Epidermal melanocyte (primary cell): Measurements from ENCODE around the gene FGD5.

Experiments used
- DNase-seq: peaks from one replicate; pipeline ENCODE4 v3.0.0; 2011; ENCODE audit warnings: low spot score; ENCODE audit not compliant: insufficient read length

The FGD5 gene

DNA sequence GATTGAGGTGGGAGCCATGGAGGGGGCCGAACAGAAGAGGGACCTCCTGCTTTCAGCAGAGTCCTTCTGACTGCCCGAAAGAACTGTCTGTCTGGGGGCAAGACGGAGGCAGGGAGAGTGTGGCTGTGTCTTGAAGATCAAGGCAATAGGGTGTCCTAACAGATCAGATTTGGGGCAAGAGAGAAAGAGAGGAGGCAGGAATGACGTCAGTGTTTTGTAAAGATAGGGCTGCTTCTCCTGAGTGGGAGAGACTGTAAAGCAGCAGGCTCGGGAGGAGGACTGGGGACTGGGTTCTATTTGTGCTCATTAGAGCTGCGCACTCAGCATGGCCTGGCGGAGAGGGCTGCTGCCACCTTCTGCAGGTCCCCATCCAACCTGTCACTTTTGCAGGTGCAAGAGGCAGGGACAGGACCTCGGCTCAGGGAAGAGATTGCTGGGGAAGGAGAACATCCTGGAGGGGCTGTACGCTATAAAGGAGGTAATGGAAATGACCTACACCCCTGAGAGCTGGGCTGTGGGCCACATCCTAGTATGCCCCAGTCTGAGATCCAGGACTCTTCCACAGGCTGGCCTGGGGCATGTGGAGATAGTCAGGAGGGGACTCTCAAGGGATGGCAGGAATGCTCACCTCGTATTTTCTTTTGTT, 29.0 kb upstream of the FGD5 start:
- DNase-seq: no peak

DNA sequence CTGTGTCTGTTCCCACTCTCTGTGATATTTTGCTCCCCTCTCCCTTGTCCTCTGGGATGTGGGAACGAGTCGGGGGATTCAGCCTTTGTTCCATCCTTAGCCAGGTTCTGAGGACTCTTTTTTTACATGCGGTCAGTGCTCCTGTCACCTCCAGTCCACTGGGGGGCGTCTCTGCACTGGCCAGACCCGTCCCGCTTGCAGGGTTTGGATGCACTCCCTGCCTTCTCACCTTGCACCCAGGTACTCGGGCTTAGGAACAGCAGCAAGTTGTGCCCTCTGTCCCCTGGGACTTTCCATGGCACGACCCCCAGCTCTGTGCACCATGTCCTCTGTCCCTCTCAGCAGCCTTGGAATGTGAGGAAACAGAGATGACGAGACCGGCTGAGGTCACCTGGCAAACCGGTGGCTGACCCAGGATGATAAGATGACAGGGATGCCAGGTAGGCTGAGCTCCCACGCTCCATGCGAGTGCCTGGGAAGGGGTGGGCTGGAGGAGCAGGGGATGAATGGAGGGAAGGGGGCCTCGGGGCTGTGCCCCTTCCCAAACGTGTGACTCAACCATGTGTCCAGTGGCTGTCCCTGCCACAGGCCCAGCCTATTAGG, 27.3 kb upstream of the FGD5 start:
- DNase-seq: no peak

DNA sequence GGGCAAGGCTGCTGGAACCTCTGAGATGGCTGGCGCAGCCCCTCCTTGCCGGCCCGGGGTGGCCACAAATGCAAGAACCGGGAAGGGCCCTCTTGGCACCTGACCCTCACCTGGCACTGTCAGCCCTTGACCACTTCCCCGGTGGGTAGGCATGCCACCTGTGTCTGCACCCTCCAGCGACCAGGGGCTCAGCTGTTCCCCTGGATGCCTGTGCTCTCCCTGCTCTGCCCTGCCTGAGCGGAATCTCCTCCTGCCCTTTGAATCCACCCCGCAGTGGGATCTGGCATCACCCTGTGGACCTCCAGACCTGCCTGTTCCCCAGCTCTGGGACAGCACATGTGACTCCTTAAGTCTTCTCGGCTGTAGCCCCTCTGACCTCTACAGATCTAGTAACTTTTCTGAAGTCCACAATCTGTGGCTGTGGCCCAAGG, 26.1 kb upstream of the FGD5 start:
- no peak for DNase-seq

DNA sequence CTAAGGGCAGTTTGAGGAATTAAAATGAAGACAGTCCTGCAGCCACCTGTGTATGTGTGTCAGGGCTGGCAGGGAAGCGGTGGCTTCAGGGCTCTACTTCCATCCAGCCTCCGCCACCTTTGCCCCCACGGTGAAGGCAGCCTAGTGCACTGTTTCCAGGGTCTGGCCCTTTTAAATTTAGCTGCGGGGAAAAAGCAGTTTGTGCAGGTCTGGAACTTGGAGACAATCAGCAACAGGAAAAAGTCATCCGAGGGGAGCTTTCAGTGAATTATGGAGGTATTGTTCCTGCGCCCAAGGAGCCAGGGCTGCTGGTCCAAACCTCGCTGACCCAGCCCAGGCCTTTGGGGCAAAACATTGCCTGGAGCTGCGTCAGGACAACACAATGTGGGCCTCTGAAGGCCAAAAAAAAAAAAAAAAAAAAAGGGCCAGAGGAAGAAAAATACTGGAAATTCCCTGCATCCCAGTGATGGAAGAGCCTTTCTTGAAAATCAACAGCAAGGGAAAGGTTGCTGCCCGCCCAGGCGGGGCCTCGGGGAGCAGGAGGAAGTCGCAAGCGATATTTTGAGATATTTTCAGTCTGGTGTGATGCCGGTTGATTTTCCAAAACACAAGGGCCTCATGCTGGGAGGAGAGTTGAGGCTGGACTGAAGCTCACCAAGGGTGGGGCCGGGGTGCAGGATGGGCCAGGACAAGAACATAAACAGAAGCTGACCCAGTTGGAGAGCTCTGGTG, 25.5 kb upstream of the FGD5 start:
- no peak for DNase-seq

DNA sequence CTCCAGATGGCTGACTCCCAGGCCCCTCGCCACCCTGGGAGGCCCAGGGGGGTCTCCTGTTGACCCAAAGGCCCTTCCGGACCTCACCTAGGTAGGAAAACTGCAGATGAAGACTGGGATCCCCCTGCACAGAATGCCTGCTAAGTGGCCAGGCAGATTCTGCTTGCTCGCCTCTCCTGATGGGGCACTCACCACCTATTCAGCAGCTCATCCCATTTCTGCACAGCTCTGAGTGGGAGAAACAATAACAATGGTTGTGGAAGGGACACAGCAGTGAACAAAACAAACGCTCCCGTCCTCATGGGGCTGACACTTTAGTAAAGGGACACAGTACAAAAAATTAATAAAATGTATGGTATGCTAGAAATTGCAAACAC, 24.9 kb upstream of the FGD5 start:
- DNase-seq: no peak

DNA sequence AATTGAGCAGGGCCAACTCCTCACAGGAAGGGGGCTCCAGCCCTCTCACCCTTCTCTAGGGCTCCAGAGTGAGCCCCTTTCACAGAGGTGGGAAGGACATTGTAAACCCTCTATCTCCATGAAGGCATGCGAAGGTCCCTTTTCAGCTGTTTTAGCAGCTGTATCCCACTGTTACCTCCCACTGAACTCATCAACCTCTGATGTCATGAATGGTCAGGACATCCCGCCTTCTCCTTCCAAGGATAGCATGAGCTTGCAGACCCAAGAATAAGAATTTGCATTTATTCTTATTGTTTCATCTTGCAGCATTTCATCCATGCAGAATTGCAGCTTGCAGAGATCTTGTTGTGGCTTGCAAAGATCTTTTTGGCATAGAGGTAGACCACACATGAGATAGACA, 24.3 kb upstream of the FGD5 start:
- no peak for DNase-seq

DNA sequence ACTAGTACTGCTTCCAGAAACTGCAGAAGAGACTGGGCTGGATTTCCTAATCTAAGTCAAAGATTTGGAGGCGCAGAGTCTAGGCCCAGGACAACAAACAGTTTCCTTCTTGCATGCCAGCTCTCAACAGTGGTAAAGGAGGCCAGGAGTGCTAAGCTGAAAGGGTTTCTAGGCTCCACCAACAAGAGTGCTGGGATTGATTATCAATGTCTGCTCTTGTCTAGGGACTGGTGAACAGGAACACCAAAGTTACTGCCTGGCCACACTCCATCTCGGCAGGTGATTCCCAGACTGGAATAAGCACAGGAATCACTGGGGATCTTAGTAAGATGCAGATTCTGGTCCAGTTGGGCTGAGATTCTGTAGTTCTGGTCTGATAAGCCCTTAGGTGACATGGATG, 22.8 kb upstream of the FGD5 start:
- DNase-seq: no peak

DNA sequence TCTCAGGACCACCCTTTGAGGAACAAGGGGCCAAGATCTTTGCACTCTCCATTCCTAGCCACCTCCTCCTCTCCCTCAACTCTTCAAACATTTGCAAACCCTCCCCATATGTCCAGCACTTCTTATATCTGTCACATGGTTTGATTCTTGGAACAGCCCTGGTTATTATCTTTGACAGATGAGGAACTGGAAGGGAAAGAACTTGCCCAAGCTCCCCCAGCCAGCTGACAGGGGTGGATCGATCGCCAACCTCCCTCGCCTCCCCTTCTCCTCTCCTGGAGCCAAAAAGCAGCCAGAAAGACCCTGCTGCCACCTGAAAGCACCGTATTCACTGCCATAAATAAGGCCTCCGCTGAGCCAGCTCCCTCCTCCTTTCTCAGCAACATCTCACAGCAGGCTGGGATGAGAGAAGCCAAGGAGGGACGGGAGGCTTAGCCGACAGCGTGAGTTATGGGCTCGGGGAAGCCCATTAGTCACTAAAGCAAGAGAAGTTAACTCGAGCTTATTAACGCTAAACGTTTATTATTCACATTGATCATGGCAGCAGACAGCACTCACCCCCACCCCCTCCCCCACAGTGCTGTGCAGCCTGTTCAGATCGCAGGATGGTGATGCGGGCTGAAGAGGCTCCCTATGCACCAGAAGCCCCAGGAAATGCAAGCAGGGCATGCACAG, 22.2 kb upstream of the FGD5 start:
- no peak for DNase-seq

DNA sequence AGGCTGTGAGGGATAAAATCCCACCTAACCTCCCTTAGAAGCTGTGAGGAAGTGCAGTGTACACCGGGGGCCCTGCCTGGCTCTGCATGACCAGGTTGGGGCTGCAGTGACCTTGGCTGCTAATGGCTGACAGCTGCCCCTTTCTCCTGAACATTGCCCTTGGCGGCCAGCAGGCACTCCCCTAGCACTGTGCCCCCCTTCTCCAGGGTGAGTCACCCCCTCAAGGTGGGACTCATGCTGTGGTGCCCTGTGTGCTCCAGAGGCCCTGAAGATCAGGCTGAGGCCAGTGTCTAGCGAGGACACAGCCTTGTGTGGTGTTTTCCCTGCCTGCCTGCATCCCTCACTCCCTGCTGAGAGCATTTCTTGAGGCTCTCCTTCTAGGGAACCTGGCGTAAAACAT, 21.0 kb upstream of the FGD5 start:
- DNase-seq: no peak

DNA sequence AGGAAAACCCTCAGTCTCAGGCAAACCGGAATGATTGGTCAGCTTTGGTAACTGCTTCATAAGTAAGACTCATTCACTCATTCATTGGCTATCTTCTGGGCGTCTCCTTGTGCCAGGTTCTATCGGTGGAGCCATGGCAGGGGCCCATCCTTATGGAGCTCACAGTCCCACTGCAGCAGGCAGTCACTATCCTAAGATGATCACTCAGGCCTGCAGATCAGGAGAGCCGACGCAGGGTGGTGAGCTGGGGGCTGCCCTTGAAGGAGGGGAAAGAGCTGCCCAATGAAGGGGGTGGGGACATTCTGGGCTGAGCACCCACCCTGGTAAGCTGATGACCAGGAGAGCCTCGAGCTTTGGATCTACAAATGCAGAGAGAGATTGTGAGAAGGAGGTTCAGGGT, 20.5 kb upstream of the FGD5 start:
- no peak for DNase-seq

DNA sequence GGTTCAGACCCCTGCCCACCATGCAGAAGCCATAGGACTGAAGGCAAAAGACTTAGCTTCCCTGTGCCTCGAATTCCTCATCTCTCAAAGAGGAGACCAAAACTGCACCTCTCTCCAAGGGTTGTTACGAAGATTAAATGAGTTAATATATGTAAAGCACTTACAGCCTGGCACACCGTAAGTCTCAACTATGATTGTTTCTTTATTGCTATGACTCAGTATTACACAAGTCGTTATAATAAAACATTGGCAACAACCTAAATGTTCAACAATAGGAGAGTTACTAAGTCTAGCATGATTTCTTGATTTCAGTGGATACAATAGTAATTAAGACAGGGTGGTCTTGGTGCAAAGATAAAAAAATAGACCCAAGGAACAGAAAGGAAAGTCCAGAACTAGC, 19.6 kb upstream of the FGD5 start:
- DNase-seq: no peak

DNA sequence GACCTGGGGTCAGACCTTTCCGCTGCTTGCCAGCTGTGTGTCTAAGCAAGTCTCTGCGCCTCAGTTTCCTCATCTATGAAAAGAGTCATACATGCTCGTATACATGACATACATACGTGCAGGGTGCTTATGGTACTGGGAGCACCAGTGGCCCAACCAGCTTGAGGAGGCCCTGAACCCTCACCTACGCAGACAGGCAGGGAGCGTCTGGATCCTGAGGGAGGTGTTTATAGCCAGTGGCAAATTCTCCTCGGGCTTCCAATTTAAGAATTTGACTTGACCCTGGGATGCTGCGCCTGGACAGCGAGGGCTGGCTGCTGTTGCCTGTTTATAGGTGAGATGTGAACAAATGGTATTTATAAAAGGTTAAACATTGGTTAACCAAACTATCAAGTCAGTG, 17.7 kb upstream of the FGD5 start:
- no peak for DNase-seq

DNA sequence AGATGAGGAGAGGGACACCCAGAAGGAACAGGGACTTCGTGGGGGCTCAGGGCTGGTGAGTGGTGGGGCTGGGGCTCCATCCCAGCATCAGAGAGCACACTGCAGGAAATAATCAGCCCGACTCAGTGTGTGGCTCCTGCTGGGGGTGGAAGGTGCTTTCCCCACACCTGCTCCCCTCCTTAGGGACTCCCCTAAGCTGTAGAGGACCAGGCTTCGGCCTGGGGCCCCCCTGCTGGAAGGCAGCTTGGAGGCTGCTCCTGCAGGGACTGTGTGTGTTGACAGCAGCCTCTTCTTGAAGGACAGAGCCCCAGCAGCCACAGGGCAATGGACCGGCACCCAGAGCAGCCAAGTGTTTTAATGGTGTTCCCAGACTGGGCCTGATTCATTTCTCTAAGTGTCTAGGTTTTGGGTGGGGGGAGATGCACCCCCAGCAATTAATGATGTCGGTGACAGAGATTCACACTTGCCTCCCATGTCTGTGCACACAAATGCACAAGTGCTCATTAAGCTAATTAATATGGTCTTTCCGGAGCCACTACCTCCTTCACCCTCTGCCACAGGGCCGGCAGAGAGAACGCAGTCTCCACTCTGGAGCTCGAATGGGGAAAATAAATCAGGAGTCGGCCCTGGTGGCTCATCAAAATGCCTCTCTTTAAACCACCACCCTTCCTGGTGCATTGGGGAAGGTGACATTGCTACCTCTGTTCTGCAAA, 16.9 kb upstream of the FGD5 start:
- DNase-seq: no peak

DNA sequence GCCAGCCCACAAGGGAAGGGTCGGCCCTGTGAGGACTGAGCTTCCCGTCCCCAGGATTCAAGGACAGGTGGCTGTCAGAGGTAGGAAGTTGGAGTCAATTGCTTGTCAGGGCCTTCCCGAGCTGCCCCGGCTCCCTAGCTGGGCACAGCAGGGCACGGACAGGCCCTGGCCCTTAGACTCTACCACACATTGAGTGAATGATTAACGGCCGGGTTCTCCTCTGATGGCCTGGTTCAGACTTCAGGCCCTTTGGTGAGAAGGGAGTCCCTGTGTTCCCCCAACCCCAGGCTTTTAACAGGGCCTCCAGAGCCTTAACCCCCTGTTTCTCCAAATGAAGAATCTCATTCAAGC, 16.4 kb upstream of the FGD5 start:
- no peak for DNase-seq

DNA sequence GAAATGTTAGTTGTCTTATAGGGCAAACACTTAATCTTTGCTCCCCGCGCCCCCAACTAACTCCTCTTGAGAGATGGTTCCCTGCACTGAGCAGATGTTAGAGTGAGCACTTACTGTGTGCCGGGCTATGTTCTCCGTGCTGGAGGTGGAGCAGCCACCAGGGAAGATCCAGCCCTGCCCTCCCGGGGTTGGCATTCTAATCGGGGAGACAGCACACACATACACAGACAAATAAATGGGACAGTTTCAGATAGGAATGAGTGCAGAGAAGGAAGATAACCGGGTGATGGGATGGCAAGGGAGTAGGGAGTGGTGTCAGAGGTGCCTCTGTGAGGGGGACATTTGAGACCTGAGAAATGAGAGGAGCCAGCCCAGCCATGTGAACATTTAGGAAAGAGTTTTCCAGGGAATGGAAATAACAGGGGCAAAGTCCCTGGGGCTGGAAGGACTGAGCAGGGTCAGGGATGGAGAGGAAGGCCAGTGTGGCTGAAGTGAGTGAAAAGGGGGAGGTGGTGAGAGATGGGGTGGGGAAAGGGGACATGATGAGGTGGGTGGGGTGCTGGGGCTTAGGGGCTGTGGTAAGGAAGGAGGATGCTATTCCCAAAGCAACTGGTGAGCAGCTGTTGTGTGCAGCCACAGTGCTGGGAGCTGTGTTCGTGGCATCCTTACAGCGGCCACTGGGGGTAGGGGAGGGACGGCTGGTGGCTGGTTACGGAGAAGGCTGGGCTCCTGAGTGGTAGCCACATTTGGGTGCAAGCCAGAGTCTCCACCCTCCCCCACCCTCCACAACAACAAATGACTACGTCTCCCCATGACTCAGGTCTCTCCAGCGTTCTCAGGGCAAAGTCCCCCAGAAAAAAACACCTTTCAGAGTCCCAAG, 15.4 kb upstream of the FGD5 start:
- no peak for DNase-seq

DNA sequence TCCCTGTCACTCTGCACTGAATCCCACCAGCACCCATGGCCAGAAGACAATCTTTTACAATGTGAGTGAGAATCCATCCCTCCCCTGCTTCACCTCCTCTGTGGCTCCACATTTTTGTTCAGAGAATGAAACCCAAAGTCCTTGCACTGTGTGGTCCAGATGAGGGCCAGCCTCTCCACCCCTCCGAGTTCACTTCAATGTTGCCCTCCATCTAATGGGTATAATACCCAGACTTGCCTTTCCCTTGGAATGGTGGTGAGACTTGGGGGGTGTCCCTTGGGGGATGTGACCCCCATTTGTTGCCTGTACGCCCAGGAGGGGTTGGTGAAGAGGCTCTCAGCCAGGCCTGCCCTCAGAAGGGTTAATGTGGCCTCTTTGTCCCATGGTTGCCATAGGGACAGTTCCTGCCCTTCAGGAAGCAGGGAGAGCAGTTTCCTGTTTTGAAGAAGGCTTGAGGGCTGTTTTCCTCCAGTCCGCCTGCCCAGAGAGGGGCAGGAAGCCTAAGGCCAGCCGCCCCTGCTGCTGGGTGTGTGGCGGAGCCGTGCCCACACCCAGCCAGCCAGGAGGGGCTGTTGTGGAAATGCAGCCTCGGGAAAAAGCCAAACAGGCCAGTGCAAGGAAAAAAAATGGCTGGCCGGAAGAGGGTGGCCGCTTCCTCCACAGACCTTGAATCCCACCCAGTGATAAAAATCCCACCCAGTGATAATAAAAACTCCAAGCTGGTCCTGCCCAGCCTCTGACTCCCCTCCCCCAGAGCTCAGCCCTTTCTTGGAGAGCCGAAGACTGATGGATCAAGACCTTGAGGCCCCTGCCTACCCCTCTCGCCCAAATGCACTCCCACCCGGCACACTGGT, 14.6 kb upstream of the FGD5 start:
- DNase-seq: no peak

DNA sequence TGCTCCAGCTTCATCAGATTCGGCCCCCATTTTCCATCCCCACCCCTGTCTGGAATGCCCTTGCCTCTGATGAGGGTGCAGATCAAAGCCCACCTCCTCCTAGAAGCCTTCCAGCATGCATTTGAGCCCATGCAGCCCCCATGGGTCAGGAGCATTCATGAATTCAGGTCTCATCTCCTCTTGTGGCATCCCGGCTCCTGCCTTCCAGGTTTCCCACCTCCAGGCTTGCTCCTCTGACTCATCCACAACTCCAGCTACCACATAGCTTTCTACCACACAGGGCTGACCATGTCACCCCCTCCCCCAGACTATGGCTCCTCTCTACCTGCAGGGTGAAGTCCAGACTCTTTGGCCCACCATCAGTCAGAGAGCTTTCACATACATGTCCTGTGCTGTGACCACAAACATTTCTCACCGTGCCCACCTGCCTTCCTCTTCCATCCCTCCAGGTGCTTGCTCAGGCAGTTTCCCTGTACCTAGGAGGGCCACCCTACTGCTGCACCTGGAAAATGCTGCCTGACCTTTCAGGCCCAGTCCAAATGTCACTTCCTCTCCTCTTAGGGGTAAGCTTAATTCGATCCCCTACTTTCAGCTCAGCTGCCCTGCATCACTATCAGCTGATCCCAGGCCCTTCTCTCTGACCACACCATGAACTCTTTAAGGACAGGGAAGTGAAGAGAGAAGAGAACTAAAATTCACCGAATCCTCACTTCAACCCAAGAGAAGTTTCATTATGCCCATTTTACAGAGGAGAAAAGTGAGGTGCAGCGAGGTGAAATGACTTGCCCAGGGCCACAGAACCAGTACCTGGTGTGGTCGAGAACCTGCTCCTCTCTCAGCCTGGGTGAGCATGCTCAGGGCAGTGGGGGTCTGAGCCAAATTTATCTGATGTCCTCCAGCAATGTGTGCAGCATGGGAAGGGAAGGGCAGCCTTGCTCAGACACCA, 13.7 kb upstream of the FGD5 start:
- DNase-seq: no peak

DNA sequence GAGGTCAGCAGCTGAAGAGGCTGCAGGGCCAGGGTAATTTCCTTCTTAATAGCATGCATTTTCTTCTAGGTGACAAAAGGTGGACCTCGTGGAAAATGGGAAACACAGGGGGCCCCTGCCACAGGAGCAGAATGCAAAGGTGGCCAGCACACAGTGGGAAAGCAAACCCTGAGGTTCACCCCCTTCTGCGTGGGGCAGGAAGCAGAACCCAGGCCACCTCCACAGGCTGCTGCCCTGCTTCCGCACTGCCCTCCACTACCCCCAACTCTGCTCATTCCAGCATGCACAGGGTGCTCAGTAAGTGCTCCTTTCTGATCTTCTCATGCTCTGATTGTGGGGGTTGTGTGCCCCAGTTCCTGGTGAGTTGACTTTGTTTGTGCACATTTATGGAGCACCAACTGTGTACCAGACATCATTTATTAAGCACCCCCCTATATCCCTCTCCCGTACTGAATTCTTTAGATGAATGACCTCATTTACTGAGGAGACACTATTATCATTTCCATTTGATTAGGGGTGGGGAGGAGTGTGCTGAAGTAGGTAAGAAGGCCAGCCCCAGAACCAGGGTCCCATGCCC, 12.7 kb upstream of the FGD5 start:
- no peak for DNase-seq
